Measurements from ENCODE around the gene ANKRD13D.
A peak's percentile ranks its signal among the peaks of the same experiment; 100 is the strongest.

Gene ANKRD13D

GRCh38 chr11:67287355-67288197, 1.5 kb upstream of the ANKRD13D start:
- peak; percentile 76 for DNase-seq

DNA sequence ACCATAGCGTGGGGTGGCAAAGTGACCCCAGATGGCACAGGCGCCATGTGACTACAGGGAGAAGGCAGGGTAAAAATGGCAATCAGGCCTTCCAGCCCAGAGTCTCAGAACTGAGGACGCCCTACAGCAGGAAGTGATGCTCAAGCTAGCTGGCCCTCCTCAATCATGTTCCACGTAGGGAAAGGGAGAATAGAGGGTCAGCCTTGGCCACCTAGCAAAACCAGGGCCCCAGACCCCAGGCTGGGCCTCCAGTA, 978 bp upstream of the ANKRD13D start:
- DNase-seq, result no peak

DNA sequence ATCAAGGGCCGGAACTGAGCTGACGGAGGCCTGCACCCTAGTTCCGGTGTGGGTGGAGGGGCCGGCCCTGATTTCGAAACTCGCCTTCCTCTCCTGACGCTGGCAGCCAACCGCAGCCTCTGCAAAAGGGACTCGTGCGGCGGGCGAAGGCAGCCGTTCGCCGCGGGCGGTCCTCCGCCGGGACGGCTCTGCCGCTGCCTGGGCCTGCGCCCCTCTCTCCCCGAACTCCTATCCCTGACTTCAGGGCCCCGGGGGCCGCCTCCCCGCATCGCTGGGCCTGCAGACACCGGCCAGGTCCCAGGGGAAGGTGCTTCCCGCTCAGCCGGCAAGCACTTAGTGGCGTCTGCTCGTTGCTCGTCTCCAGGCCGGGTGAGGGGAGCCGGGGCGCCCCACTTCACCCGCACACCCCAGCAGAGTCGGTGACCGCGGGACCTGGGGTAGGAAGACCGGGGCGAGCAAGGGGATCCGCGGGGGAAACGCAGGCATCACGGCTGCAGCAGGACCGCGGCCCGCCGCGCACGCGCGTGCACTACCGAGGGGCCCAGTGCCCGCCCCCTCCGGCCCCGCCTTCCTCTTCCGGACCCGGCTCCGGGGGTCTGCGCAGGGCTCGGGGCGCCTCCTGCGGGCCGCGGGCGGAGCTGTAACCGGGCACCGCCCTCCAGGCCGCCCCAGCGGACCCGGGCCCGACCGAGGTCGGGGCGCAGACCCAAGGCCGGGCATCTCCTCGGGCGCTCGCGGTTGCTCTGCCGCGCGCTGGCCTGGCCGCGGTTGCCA, 464 bp upstream of the ANKRD13D start:
- peak; percentile 96 for DNase-seq

DNA sequence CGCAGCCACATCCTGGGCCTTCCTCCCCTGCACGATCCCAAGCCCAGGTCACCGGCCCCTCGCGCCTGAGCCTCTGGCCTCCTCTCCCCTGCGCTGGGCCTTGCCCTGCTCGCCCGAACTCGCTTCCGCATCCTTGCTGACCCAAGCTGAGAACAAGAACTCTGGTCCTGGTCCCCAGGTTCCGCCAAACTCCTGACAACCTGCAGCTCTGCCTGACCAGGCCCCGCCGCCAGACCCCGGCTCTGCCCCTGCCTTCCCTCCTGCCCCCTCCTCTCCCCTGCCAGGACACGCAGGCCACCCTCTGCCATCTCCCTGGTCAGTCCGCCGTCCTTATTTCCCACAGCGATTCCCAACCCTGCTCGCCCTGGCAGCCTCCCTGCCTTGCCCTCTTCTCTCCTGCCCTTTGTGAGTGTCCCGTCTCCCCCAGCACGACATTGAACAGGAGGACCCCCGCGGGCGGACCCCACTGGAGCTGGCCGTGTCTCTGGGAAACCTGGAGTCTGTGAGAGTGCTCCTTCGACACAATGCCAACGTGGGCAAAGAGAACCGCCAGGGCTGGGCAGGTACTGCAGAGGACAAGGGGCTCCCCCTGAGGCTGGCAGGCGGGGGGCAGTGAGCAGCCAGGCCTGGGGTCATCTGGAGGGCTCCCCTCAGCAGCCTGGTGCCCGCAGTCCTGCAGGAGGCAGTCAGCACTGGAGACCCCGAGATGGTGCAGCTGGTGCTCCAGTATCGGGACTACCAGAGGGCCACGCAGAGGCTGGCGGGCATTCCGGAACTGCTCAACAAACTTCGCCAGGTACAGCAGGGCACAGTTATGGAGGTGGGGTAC, 762 bp downstream of the ANKRD13D start:
- DNase-seq, result no peak

DNA sequence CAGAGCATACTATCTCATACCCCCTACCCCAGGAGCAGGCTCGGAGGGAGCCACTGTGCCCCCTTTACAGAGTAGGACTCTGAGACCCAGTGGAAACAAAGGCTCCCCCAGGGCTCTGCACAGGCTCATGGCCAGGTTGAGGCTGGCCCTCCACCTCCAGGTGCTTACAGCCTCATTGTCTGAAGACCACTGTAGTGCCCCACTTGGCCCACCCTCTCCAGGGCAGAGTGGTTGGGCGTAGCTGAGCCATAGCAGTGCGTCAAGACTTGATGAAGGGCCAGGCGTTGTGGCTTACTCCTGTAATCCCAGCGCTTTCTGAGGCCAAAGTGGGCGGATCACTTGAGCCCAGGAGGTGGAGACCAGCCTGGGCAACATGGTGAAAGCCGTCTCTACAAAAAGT, 1.7 kb downstream of the ANKRD13D start:
- no peak for DNase-seq

- no peak for DNase-seq
Measured at GRCh38 chr11:67291481-67292381, 2.6 kb downstream of the ANKRD13D start.

- no peak for DNase-seq
Measured at GRCh38 chr11:67292671-67293070, 3.6 kb downstream of the ANKRD13D start.

- no peak for DNase-seq
Measured at GRCh38 chr11:67293090-67293489, 4.0 kb downstream of the ANKRD13D start.

DNA sequence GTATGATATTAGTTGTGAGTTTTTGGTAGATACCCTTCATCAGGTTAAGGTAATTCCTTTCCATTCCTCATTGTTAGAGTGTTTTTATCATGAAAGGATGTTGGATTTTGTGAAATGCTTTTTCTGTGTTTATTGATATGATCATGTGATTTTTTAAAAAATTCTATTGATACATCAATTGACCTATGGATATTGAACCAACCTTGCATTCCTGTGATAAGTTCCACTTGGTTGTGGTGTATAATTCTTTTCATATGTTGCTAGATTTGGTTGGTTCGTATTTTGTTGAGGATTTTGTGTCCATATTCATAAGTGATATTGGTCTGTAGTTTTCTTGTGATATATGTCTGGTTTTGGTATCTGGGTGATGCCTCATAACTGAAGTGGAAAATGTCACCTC, 6.7 kb downstream of the ANKRD13D start:
- DNase-seq, result no peak

DNA sequence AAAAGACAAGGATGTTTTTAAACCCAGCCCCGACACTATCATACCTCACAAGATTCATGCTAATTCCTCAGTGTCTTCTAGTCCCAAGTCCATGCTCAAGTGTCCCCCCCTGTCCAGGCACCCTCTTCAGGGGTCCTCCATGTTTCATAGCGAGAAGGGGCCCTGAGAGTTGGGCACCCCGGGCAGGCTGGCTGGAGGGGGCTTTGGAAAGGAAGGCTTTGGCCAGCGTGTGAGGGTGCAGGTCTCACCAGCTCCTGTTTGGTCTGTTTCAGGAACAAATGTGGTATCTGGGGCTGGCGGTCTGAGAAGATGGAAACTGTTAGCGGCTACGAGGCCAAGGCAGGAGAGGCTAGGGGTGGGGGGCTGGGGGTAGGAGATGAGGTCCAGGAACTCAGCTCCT, 9.7 kb downstream of the ANKRD13D start:
- DNase-seq, result no peak

DNA sequence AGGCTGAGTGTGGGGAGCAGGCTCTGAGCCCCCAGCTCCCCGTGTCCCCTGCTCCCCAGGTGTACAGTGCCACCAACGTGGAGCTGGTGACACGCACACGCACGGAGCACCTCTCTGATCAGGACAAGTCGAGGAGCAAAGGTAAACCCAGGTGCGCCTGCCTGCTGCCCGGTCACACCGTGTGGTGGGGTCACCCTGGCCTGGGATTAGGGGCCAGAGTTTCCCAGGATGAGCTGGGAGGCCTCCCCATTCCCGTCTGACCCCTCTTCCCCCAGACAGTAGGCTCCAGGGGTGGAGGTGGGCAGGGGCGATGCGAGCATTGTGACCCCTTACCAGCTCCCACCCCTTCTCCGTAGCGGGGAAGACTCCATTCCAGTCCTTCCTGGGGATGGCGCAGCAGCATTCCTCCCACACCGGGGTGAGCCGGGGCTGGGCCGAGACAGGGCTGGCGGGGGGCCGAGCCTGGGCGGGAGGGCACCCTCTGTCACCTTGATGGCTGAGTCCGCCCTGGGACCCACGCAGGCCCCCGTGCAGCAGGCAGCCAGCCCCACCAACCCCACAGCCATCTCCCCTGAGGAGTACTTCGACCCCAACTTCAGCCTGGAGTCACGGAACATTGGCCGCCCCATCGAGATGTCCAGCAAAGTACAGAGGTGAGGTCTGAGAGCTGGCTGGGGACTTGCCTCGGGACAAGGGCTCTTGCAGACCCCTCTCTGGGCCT, 10.5 kb downstream of the ANKRD13D start:
- DNase-seq, result no peak

GRCh38 chr11:67300256-67300755, 11.2 kb downstream of the ANKRD13D start:
- no peak for DNase-seq

DNA sequence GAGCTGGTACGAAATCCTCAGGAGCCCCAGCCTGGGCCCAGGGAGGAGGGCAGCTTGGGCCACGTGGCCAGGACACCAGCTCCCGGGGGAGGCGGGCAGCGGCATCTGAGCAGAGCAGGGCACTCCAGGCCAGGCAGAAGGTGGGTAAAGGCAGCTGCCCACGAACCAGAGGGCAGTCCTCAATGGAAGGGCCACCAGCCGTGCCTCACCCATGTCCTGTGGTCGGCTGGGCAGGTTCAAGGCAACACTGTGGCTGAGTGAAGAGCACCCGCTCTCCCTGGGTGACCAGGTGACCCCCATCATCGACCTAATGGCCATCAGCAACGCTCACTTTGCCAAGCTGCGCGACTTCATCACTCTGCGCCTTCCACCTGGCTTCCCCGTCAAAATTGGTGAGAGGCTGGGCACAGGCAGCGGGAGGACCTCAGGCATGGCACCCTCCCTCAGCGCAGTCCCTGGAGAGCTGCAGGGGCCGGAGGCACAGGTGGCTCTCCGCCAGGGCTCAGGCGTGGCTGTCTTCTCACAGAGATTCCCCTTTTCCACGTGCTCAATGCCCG, 11.7 kb downstream of the ANKRD13D start:
- no peak for DNase-seq

- no peak for DNase-seq
Measured at GRCh38 chr11:67301313-67301921, 12.3 kb downstream of the ANKRD13D start.

DNA sequence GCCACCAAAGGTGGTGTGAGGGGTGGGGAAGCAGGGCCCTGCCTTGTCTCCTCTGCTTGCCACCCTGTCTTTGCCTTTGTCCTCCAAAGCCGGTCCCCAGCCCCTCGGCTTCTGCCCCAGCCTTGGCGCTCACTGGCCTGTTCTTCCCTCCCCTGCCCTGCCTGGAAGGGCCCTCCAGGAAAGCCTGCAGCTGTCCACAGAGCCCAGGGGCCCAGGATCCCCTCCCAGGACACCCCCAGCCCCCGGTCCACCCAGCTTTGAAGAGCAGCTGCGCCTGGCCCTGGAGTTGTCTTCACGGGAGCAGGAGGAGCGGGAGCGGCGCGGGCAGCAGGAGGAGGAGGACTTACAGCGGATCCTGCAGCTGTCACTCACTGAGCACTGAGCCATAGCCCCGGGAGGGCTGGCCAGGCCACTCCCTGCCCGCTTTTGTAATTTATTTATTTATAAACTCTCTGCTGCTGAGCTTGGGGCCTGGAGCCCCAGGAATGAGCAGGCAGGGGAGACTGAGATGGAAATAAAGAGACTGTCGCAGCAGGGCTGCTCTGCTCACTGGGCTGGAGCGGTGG, 12.9 kb downstream of the ANKRD13D start:
- no peak for DNase-seq

DNA sequence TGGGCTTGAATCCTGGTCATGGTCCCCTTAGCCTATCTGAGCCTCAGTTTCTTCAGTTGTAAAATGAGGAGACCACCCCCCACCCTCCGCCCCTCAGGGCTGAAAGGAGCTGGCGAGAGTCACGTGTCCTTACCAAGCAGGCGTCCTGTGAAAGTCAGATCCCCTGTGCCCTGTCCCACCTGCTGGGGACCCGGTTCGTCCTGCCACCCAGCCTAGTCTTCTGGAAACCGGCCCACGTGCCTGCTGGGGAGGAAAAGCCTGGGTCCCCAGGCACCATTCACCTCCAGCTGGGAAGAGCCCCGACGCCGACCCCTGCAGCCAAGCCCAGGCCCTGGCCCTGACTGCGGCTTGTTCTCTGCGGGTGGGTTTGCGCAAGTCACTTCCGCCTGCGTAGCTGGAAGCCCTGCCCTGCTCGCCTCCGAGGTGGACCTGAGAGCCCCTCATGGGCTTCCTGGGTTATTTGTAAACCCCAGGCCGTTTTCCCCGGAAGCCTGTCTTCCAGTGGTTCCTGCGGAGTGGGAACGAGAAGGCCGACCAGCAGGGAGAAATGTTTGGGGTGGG, 13.5 kb downstream of the ANKRD13D start:
- no peak for DNase-seq

DNA sequence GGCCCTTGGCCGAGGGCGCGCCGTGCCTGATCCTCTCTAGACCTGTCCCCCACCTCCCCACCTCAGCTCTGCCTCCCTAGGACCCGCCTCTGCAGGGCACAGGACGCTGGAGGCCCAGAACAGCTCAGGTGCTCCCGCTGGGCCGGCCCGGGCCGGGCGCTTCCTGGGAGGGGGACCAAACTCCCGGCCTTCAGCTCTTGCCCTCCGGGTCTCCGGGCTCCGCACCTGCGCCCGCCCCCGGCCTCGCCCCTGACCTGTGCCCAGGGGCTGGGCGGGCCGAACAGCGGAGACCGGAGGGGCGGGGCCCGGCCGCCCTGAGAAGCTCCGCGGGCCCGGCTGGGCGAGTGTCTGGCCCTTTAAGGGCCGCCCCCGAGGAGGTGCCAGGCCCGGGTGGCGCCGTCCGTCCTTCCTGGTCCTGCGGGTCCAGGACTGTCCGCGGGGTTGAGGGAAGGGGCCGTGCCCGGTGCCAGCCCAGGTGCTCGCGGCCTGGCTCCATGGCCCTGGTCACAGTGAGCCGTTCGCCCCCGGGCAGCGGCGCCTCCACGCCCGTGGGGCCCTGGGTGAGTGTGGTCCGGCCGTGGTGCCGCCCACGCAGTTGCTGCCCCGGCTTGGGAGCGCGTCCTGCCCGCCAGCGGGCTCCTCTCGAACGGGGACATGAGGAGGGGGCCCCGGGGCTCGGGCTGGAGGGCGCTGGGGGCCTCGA, 14.2 kb downstream of the ANKRD13D start, which contains the start of gene SSH3:
TSS of gene SSH3 (plus strand) at position 399 of the 703 bp plus-strand sequence. CDS start at position 495, 96 bp downstream.
- peak; percentile 81 for DNase-seq

DNA sequence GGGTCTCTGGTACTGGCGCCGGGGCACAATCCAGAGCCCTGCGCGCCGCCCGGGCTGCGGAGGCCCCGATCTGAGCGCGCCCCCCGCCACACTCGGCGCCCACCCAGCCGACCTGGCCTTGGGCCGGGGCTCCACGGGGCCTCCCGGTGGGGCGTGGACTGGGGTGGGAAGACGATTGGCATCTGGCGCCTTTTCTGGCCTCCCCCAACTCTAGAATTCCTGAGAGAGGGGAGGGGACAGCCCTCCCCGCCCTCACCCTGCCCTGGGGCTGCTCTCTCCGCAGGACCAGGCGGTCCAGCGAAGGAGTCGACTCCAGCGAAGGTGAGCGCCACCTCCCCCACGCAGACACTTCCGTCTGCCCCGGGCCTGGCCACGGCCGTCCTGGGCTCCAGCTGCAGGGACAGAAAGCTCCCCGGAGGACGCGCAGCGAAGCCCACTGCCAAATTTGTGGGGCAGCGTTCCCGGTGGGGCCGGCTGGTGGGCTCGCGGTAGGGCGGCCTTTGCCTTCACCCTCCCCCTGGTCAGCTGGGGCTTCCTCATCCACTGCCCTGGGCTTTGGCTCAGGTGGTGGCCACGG, 14.8 kb downstream of the ANKRD13D start:
- no peak for DNase-seq

Data from activated CD8-positive, alpha-beta memory T cell treated with anti-CD3 and anti-CD28 coated beads for 24 hours (primary cell).